HepG2 (cell line): ENCODE data around the gene KCNA1. TPM values are rescaled to one million over a fixed set of nuclear protein-coding genes. Genes with fewer than 3 reads are reported as not detected.

Experiments
- ETS1 ChIP-seq: sonication (generic); formaldehyde crosslinking; IDR thresholded peaks from 2 replicates; pipeline ENCODE4 v1.4.0; 2020; ENCODE audit warnings: missing genetic modification reagents
- GLI4 ChIP-seq: sonication (generic); formaldehyde crosslinking; IDR thresholded peaks from 2 replicates; pipeline ENCODE4 v1.5.1; 2020; ENCODE audit warnings: missing genetic modification reagents, mild to moderate bottlenecking, moderate library complexity, borderline replicate concordance
- PTBP1 ChIP-seq: fragments of 200-400 bp; formaldehyde crosslinking; IDR thresholded peaks from 2 replicates; pipeline ENCODE4 v1.6.1; 2018; ENCODE audit warnings: low read length, low read depth; ENCODE audit not compliant: poor library complexity, severe bottlenecking
- polyA plus RNA-seq, 8 experiments: library from polyadenylated mRNA; depleted of rRNA in 3 of 8; stranded (reverse) in 7 of 8; unstranded in 1 of 8; fragments of >200 nt; fragmentation: Illumina TruSeq in 4 of 8; extraction: Trizol in 4 of 8; gene quantifications; 2 replicates each; pipeline versions ENCODE4 v1.2.1 to v1.2.3, GENCODE V29; 2011 to 2016; ENCODE audit warnings: low read depth in 4 of 8, missing spikeins in 1 of 8, mixed read lengths in 1 of 8; ENCODE audit not compliant: insufficient read depth in 1 of 8
- total RNA-seq, 5 experiments: library from RNA; depleted of rRNA; stranded (reverse); fragments of >200 nt; fragmentation: Illumina TruSeq; extraction: Trizol; gene quantifications; 2 replicates each; pipeline ENCODE4 v1.2.3, GENCODE V29; 2016; ENCODE audit warnings: low read depth in 1 of 5

KCNA1 gene
- total and polyA plus RNA-seq, 2 of the 13 experiments (the other 11 are each of a cell fraction or from before 2014, with no cell fraction given) = not detected

- no peak for TF ChIP-seq ETS1 (CRISPR knock-in tag)
- TF ChIP-seq GLI4 = no peak
- no peak for TF ChIP-seq PTBP1
These were observed 53.1 kb downstream of the KCNA1 start (continued) for GRCh38 chr12:4962539-4963486.

Other genes starting within 250 kb of the KCNA1 start
- not detected in 2 replicates for gene GALNT8, start 189.5 kb upstream of the KCNA1 start, total RNA-seq (2016; rRNA removed; fragmentation: Illumina TruSeq; extraction: Trizol)
- gene GALNT8, start 189.5 kb upstream of the KCNA1 start, polyA plus RNA-seq (2011; rRNA removed) = 0.05 and 0.45 TPM in 2 replicates
- gene KCNA5, start 134.0 kb downstream of the KCNA1 start, total RNA-seq (2016; rRNA removed; fragmentation: Illumina TruSeq; extraction: Trizol) = not detected in 2 replicates
- not detected in 2 replicates for gene KCNA5, start 134.0 kb downstream of the KCNA1 start, polyA plus RNA-seq (2011; rRNA removed)